Fibroblast of skin of scalp (primary cell): ENCODE results near the gene POLR1B. TPM values are rescaled to one million over a fixed set of nuclear protein-coding genes. Genes with fewer than 3 reads are reported as not detected.
A peak's percentile ranks its signal among the peaks of the same experiment; 100 is the strongest.
"Not testable (repeated sequence)": the region's sequence is repeated elsewhere in the genome, so short reads cannot be mapped to it uniquely, and the experiment has no call there.

ENCODE experiments used
- DNase-seq: peaks from one replicate; pipeline ENCODE4 v3.0.0-alpha.2; 2013
- polyA plus RNA-seq, 2 experiments: library from polyadenylated mRNA; unstranded; fragments of 120-200 nt; gene quantifications; one replicate each; pipeline ENCODE4 v1.2.1, GENCODE V29; 2013; ENCODE audit not compliant: insufficient read length in 2 of 2

POLR1B gene
- 8.9 TPM for polyA plus RNA-seq (2013, experiment 1 of 2; ENCODE audit: insufficient read length)
- polyA plus RNA-seq (2013, experiment 2 of 2; ENCODE audit: insufficient read length) = 10.7 TPM

DNA sequence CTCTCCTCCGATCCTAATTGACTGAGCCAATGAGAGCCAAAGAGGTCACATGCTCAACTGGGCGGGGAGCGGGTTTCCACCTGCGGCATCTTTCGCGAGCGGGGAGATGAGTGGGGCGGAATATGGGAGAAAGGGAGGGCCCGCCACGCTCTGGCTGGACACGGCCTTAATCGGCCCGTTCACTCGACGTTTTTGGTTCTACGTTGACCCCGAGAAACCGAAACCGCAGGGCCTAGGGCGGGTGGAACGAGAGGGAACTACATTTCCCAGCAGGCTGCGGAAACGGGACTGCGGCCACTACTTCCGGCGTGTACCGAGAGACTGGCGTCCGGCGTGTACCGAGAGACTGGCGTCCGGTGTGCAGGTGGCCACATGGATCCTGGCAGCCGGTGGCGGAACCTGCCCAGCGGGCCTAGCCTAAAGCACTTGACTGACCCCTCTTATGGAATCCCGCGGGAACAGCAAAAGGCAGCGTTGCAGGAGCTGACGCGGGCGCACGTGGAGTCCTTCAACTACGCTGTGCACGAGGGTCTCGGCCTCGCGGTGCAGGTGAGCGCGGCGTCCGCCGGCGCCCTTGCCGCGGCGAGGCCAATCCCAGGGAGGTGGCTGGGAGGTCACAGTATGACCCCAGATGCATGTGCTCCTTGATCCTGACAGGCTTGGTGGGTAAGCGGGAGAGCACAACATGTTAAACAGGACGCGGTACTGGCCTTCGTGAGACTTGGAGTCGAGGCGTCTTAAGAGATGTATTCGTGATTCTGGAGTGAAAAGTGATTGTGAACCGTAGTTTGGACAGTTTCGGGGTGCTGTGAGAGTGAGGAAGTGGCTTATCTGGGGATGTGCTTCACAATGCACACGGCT lies at the start of gene POLR1B:
POLR1B (plus strand) TSS at position 343 of the 861 bp plus-strand sequence; CDS start at position 373, 30 bp downstream.
- peak; percentile 80 for DNase-seq

- no peak for DNase-seq
Measured at GRCh38 chr2:112493048-112493447, 49.2 kb upstream of the POLR1B start.

GRCh38 chr2:112493858-112494648 lies 48.2 kb upstream of the POLR1B start:
- peak; percentile 85 for DNase-seq

DNA sequence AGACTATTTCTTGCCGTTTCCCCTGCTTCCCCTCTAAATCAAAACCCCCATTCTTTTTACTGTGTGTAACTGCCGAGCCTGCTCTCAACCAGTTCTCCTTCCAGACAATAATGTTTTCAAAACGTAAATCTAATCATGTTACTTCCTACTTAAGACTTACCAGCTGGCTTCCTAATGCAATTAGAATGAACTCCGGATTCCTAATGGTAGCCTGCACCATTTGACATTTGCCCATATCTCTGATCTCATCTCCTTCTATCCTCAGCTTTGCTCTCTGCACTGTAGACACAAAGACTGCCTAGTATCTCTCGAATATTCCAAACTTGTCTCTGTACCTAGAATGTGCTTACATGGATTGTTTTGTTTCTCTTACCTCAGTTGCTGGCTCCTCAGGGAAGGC lies 47.4 kb upstream of the POLR1B start:
- DNase-seq = no peak

DNA sequence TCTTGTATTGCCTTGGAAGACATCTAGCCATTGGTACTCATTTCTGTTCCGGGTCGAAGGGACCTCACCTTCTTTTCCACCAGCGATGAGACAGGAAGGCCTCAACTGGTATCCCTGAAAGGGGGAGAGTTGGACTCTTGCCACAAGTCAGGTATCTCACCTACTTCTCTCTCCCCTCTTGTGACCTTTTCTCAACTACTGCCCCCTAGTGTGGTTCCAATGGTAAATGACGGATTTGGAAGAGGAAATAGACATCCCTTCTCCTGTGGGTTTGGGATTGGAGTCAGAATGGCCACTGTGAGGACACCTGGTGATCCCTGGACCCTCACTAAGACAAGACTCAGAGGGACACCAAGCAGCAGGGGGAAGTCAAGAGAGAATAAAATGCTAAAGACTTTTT lies 46.4 kb upstream of the POLR1B start:
- not testable (repeated sequence) for DNase-seq

GRCh38 chr2:112500850-112501484 lies 41.3 kb upstream of the POLR1B start:
- DNase-seq = peak; percentile 55

- not testable (repeated sequence) for DNase-seq
Measured at GRCh38 chr2:112509239-112509998, 32.8 kb upstream of the POLR1B start.

DNA sequence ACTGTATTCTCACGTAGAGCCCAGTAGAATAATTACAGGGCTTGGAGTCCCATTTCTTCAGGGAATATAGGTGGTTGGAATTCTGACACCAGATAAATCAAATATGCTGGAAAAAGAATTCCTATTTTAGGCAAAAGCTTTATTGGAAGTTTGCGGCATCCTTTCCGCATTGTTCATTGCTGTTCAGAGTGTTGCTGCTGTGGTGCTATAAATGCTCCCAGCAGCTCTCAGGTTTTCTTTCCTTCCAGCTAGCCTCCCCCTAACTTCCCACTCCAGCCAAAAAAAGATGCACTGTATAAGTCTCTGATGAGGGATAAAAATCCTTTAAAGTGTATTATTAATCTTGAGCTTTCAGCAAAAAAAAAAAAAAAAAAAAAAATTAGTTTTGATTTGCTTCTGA lies 25.5 kb upstream of the POLR1B start:
- no peak for DNase-seq

DNA sequence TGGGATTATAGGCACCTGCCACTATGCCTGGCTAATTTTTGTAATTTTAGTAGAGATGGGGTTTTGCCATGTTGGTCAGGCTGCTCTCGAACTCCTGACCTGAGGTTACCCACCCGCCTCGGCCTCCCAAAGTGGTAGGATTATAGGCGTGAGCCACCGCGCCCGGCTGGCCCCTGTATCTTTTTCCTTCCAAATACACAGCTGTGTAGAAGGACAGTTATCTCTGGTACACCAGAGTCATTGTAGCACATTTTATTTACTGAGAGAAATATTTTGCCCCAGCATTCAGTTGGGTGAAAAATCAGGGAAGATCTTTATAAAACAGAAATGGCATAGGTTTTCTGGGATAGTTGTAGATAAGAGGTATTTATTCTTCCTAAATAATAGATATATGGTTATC lies 23.5 kb upstream of the POLR1B start:
- no peak for DNase-seq

- DNase-seq = no peak
Measured at GRCh38 chr2:112519506-112519905, 22.8 kb upstream of the POLR1B start.

DNA sequence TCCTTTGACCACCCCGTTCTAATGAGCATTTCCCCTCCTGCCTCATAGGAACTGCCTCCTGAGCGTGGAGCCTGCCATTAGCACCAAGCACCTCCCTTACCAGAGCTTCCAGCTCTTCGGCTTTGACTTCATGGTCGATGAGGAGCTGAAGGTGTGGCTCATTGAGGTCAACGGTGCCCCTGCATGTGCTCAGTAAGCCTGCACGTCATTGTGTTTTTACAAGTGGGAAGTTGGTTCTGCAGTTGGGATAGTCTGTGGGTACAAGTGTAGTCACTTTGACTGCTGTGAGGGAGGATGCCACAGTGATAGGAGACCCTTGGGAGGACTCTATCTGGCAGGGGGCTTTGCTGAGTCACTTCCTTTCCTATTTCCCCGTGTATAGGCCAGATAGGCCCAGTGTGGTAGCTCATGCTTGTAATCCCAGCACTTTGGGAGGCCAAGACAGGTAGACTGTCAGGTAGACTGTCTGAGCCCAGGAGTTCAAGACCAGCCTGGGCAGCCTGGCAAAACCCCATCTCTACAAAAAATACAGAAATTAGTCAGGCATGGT lies 22.0 kb upstream of the POLR1B start:
- DNase-seq = no peak

- no peak for DNase-seq
Measured at GRCh38 chr2:112523291-112523777, 18.9 kb upstream of the POLR1B start.

- DNase-seq = not testable (repeated sequence)
Measured at GRCh38 chr2:112524276-112524675, 18.0 kb upstream of the POLR1B start.

- DNase-seq = no peak
Measured at GRCh38 chr2:112528541-112528940, 13.7 kb upstream of the POLR1B start.

GRCh38 chr2:112529757-112530156 lies 12.5 kb upstream of the POLR1B start:
- no peak for DNase-seq

DNA sequence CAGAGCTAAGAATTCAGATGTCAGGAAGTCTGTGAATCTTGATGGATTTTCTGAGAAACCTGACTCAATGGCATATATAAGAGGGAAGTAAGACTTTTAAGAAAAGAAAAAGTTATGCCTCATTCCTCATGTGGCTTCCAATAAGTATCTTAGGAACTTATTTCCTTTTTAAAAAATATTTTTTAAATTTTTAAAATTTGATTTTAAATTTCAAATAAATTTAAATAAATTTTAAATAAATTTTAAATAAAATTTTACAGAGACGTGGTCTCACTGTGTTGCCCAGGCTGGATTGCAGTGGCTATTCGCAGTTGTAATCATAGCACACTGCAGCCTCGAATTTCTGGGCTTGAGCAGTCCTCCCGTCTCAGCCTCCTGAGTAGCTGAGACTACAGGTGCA lies 11.5 kb upstream of the POLR1B start:
- DNase-seq = no peak

- no peak for DNase-seq
Measured at GRCh38 chr2:112534826-112535225, 7.4 kb upstream of the POLR1B start.

- DNase-seq = not testable (repeated sequence)
Measured at GRCh38 chr2:112536665-112537064, 5.6 kb upstream of the POLR1B start.

- no peak for DNase-seq
Measured at GRCh38 chr2:112539306-112539705, 3.0 kb upstream of the POLR1B start.

- no peak for DNase-seq
Measured at GRCh38 chr2:112540906-112541305, 1.4 kb upstream of the POLR1B start.

GRCh38 chr2:112541315-112542122 lies 746 bp upstream of the POLR1B start:
- peak; percentile 72 for DNase-seq
